ENCODE data around the gene MCM3.
A peak's percentile ranks its signal among the peaks of the same experiment; 100 is the strongest.

Gene MCM3

DNA sequence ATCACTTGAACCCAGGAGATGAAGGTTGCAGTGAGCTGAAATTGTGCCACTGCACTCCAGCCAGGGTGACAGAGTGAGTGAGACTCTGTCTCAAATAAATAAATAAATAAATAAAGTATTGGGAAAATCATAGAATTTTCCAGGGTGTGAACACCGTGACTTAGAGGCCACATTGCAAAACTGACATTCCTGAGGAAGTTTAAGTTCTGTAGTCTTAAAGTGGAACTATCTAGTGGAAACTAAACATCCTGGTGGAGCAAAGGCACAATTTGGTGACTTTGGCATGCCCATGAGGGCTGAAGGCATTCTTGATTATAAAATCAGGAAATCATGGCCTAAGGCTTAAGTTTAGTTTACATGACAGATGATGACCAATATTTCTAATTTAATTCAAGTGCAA is 32.7 kb upstream of the MCM3 start:
- Histone ChIP-seq H3K27ac (ENCODE audit: low read length) (no peak overlapping the region), H3K4me3 (ENCODE audit: low read length) (no peak overlapping the region), H3K9ac (ENCODE audit: low read depth, low read length) (no peak overlapping the region), H3K36me3 (ENCODE audit: insufficient read depth, low read depth, low read length) (no peaks in the 10 kb centered on the region), H3K9me3 (ENCODE audit: insufficient read depth, low read depth, low read length) (no peaks in the 10 kb centered on the region), H3K4me1 (ENCODE audit: insufficient read depth, low read length) (no peaks in the 10 kb centered on the region), H3K27me3 (ENCODE audit: insufficient read depth, low read length) (no peaks in the 10 kb centered on the region)

DNA sequence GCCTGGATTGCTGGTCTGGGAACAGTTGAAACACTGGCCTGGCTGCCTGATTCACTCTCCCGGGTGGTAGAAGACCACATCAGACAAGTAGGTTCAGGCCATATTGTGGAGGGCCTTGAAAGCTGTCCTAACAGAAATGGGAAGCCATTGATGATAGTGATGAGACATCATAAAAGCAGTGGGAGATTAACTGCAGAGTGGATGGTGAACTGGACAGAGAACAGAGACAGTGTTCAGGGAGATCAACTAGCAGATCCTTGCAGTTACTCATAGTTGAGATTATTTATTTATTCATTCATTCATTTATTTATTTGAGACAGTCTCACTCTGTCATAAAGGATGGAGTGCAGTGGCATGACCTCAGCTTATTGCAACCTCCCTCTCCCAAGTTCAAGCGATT is 30.2 kb upstream of the MCM3 start:
- no peaks in the 10 kb centered on the region for H3K4me1 ChIP-seq (ENCODE audit: insufficient read depth, low read length)
- no peaks in the 10 kb centered on the region for H3K36me3 ChIP-seq (ENCODE audit: insufficient read depth, low read depth, low read length)
- no peaks in the 10 kb centered on the region for H3K27me3 ChIP-seq (ENCODE audit: insufficient read depth, low read length)
- H3K27ac ChIP-seq (ENCODE audit: low read length), result no peak overlapping the region
- H3K4me3 ChIP-seq (ENCODE audit: low read length), result no peak overlapping the region
- H3K9ac ChIP-seq (ENCODE audit: low read depth, low read length), result no peak overlapping the region
- H3K9me3 ChIP-seq (ENCODE audit: insufficient read depth, low read depth, low read length), result no peaks in the 10 kb centered on the region

- no peak overlapping the region for H3K27ac ChIP-seq (ENCODE audit: low read length)
Observed at GRCh38 chr6:52312461-52312860, 27.9 kb upstream of the MCM3 start.

DNA sequence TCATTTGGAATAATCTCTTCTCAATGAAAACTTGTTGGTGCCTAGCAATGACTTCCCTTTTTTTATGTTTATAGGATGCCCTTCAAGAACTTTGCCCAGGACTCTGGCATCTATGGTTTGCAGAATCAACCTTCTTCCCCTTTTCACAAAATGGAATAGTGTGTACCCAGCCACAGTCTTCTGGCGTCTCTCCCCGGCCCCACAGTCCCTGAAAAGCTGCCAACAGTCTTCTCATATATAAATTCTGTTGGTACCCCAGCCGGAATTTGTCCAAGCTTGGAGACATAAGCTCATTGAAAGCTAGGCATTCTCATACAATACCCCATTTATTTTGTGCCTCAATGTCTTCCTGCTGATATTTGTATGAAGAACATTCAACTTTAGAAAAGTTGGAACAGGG is 26.4 kb upstream of the MCM3 start:
- Histone ChIP-seq H3K4me1 (ENCODE audit: insufficient read depth, low read length) (no peaks in the 10 kb centered on the region; the same call in 1 of the 2 replicates), H3K36me3 (ENCODE audit: insufficient read depth, low read depth, low read length) (no peaks in the 10 kb centered on the region), H3K27ac (ENCODE audit: low read length) (no peak overlapping the region), H3K9ac (ENCODE audit: low read depth, low read length) (no peak overlapping the region), H3K4me3 (ENCODE audit: low read length) (no peak overlapping the region), H3K27me3 (ENCODE audit: insufficient read depth, low read length) (no peaks in the 10 kb centered on the region), H3K9me3 (ENCODE audit: insufficient read depth, low read depth, low read length) (no peaks in the 10 kb centered on the region)

More at GRCh38 chr6:52312461-52312860, 27.9 kb upstream of the MCM3 start:
- no peaks in the 10 kb centered on the region for H3K9me3 ChIP-seq (ENCODE audit: insufficient read depth, low read depth, low read length)
- H3K4me3 ChIP-seq (ENCODE audit: low read length), result no peak overlapping the region
- H3K27me3 ChIP-seq (ENCODE audit: insufficient read depth, low read length), result no peaks in the 10 kb centered on the region
- no peak overlapping the region for H3K9ac ChIP-seq (ENCODE audit: low read depth, low read length)
- H3K4me1 ChIP-seq (ENCODE audit: insufficient read depth, low read length), result no peaks in the 10 kb centered on the region; the same call in 1 of the 2 replicates
- H3K36me3 ChIP-seq (ENCODE audit: insufficient read depth, low read depth, low read length), result no peaks in the 10 kb centered on the region

GRCh38 chr6:52307900-52308372 is 23.4 kb upstream of the MCM3 start:
- no peaks in the 10 kb centered on the region for H3K9me3 ChIP-seq (ENCODE audit: insufficient read depth, low read depth, low read length)
- H3K4me3 ChIP-seq (ENCODE audit: low read length), result no peak overlapping the region
- no peaks in the 10 kb centered on the region; the same call in 1 of the 2 replicates for H3K4me1 ChIP-seq (ENCODE audit: insufficient read depth, low read length)
- H3K27ac ChIP-seq (ENCODE audit: low read length), result no peak overlapping the region
- H3K36me3 ChIP-seq (ENCODE audit: insufficient read depth, low read depth, low read length), result no peaks in the 10 kb centered on the region
- no peaks in the 10 kb centered on the region for H3K27me3 ChIP-seq (ENCODE audit: insufficient read depth, low read length)
- H3K9ac ChIP-seq (ENCODE audit: low read depth, low read length), result no peak overlapping the region

- H3K9me3 ChIP-seq (ENCODE audit: insufficient read depth, low read depth, low read length), result no peaks in the 10 kb centered on the region
- no peak overlapping the region for H3K9ac ChIP-seq (ENCODE audit: low read depth, low read length)
- no peaks in the 10 kb centered on the region for H3K36me3 ChIP-seq (ENCODE audit: insufficient read depth, low read depth, low read length)
- peak overlapping the region; percentile 59; the same call in 1 of the 2 replicates for H3K4me3 ChIP-seq (ENCODE audit: low read length)
- H3K27ac ChIP-seq (ENCODE audit: low read length), result no peak overlapping the region
- no peaks in the 10 kb centered on the region for H3K27me3 ChIP-seq (ENCODE audit: insufficient read depth, low read length)
- no peaks in the 10 kb centered on the region; the same call in 1 of the 2 replicates for H3K4me1 ChIP-seq (ENCODE audit: insufficient read depth, low read length)
Observed at GRCh38 chr6:52306972-52307870, 22.7 kb upstream of the MCM3 start.

GRCh38 chr6:52305948-52306767 is 21.6 kb upstream of the MCM3 start:
- Histone ChIP-seq H3K27ac (ENCODE audit: low read length) (no peak overlapping the region), H3K9ac (ENCODE audit: low read depth, low read length) (no peak overlapping the region), H3K27me3 (ENCODE audit: insufficient read depth, low read length) (no peaks in the 10 kb centered on the region), H3K4me1 (ENCODE audit: insufficient read depth, low read length) (no peaks in the 10 kb centered on the region; the same call in 1 of the 2 replicates), H3K9me3 (ENCODE audit: insufficient read depth, low read depth, low read length) (no peaks in the 10 kb centered on the region), H3K4me3 (ENCODE audit: low read length) (no peak overlapping the region), H3K36me3 (ENCODE audit: insufficient read depth, low read depth, low read length) (no peaks in the 10 kb centered on the region)

DNA sequence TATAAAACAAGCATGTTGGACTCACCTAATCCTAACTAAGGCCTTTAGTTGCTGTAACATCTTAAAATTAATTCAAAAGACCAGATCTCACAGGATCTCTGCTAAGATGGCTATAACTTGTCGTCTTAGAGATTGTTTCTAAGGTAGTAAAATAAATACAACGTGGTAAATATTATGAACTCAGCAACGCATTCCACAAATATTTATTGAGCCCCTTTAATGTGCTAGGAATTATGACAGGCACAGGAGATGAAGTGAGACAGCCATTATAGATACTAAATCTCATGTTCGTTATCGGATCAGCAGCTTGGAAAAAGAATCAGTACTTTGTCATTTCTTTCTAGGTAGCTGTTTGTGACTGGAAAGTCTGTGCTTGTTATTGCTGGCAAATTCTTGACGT is 20.9 kb upstream of the MCM3 start:
- Histone ChIP-seq H3K27ac (ENCODE audit: low read length) (no peak overlapping the region), H3K4me1 (ENCODE audit: insufficient read depth, low read length) (no peaks in the 10 kb centered on the region; the same call in 1 of the 2 replicates), H3K9ac (ENCODE audit: low read depth, low read length) (no peak overlapping the region)

GRCh38 chr6:52304983-52305390 is 20.4 kb upstream of the MCM3 start:
- H3K4me1 ChIP-seq (ENCODE audit: insufficient read depth, low read length), result no peaks in the 10 kb centered on the region; the same call in 1 of the 2 replicates
- no peak overlapping the region for H3K4me3 ChIP-seq (ENCODE audit: low read length)

More for the DNA sequence above, 20.9 kb upstream of the MCM3 start:
- Histone ChIP-seq H3K4me3 (ENCODE audit: low read length) (no peak overlapping the region), H3K36me3 (ENCODE audit: insufficient read depth, low read depth, low read length) (no peaks in the 10 kb centered on the region), H3K27me3 (ENCODE audit: insufficient read depth, low read length) (no peaks in the 10 kb centered on the region), H3K9me3 (ENCODE audit: insufficient read depth, low read depth, low read length) (no peaks in the 10 kb centered on the region)

GRCh38 chr6:52303178-52303577 is 18.6 kb upstream of the MCM3 start:
- no peaks in the 10 kb centered on the region for H3K9me3 ChIP-seq (ENCODE audit: insufficient read depth, low read depth, low read length)
- H3K4me3 ChIP-seq (ENCODE audit: low read length), result no peak overlapping the region
- H3K27ac ChIP-seq (ENCODE audit: low read length), result no peak overlapping the region
- no peaks in the 10 kb centered on the region; the same call in 1 of the 2 replicates for H3K4me1 ChIP-seq (ENCODE audit: insufficient read depth, low read length)
- no peak overlapping the region for H3K9ac ChIP-seq (ENCODE audit: low read depth, low read length)
- no peaks in the 10 kb centered on the region for H3K36me3 ChIP-seq (ENCODE audit: insufficient read depth, low read depth, low read length)
- H3K27me3 ChIP-seq (ENCODE audit: insufficient read depth, low read length), result no peaks in the 10 kb centered on the region

More at GRCh38 chr6:52304983-52305390, 20.4 kb upstream of the MCM3 start:
- H3K27ac ChIP-seq (ENCODE audit: low read length), result no peak overlapping the region
- H3K27me3 ChIP-seq (ENCODE audit: insufficient read depth, low read length), result no peaks in the 10 kb centered on the region
- no peaks in the 10 kb centered on the region for H3K36me3 ChIP-seq (ENCODE audit: insufficient read depth, low read depth, low read length)
- no peak overlapping the region for H3K9ac ChIP-seq (ENCODE audit: low read depth, low read length)
- no peaks in the 10 kb centered on the region for H3K9me3 ChIP-seq (ENCODE audit: insufficient read depth, low read depth, low read length)

DNA sequence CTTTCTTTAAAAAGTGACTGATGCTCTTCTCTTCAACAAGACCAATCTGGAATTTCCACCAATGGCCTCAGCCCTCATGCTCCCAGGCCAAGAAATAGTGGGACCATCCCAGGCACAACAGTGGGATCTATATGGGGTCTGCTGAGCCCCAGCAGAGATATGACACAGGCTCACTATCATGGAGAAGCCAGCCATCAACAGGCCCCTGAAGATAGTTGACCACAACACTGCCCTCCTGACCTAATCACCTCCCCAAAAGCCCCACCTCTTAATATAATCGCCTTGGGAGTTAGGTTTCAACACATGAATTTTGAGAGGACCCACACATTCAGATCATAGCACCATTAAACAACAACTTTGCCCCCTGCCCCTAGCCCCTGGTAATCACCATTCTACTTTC is 16.8 kb upstream of the MCM3 start:
- H3K36me3 ChIP-seq (ENCODE audit: insufficient read depth, low read depth, low read length), result no peaks in the 10 kb centered on the region
- H3K9me3 ChIP-seq (ENCODE audit: insufficient read depth, low read depth, low read length), result peaks cover 5% of the 10 kb centered on the region
- no peak overlapping the region for H3K4me3 ChIP-seq (ENCODE audit: low read length)
- no peak overlapping the region for H3K9ac ChIP-seq (ENCODE audit: low read depth, low read length)
- no peak overlapping the region for H3K27ac ChIP-seq (ENCODE audit: low read length)
- H3K27me3 ChIP-seq (ENCODE audit: insufficient read depth, low read length), result no peaks in the 10 kb centered on the region
- no peaks in the 10 kb centered on the region for H3K4me1 ChIP-seq (ENCODE audit: insufficient read depth, low read length)

All from iPS-20b (cell line).